WI38 (cell line): ENCODE measurements around the gene CEL.
"Not testable (repeated sequence)": the region's sequence is repeated elsewhere in the genome, so short reads cannot be mapped to it uniquely, and the experiment has no call there.

Source experiments
- H3K4me3 ChIP-seq: 2 replicates; pipeline ENCODE4 v1.5.1; 2011; ENCODE audit warnings: low read depth, mild to moderate bottlenecking, control low read depth, low read length
- TF ChIP-seq, protein P1 (sequence below): IDR thresholded peaks from 2 replicates; pipeline ENCODE4 v1.5.1; 2012; ENCODE audit warnings: low read depth, mild to moderate bottlenecking, control low read depth, low read length

The CEL gene

DNA sequence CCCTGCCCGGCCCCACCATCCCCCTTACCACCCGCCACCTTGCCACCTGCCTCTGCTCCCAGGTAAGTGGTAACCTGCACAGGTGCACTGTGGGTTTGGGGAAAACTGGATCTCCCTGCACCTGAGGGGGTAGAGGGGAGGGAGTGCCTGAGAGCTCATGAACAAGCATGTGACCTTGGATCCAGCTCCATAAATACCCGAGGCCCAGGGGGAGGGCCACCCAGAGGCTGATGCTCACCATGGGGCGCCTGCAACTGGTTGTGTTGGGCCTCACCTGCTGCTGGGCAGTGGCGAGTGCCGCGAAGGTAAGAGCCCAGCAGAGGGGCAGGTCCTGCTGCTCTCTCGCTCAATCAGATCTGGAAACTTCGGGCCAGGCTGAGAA, at the start of gene CEL:
Gene CEL, plus strand, starts transcription at position 218 of the 382 bp plus-strand sequence. Its CDS starts 22 bp downstream, at position 240.
- H3K4me3 ChIP-seq, result not testable (repeated sequence)

DNA sequence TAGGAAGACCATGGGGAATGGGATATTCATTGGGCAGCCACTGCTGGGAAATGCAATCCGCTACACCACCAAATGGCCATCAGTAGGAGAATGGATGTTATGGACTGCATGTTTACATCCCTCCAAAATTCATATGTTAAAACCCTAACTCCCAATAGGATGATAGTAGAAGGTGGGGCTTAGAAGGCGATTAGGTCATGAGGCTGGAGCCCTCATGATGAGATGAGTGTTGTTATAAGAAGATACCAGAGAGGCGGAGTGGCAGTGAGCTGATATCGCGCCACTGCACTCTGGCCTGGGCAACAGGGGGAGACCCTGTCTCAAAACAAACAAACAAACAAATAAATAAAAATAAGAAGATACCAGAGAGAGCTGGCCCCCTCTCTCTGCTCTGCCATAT, 47.1 kb upstream of the CEL start:
- no peak overlapping the region for H3K4me3 ChIP-seq
- TF ChIP-seq, protein P1, sequence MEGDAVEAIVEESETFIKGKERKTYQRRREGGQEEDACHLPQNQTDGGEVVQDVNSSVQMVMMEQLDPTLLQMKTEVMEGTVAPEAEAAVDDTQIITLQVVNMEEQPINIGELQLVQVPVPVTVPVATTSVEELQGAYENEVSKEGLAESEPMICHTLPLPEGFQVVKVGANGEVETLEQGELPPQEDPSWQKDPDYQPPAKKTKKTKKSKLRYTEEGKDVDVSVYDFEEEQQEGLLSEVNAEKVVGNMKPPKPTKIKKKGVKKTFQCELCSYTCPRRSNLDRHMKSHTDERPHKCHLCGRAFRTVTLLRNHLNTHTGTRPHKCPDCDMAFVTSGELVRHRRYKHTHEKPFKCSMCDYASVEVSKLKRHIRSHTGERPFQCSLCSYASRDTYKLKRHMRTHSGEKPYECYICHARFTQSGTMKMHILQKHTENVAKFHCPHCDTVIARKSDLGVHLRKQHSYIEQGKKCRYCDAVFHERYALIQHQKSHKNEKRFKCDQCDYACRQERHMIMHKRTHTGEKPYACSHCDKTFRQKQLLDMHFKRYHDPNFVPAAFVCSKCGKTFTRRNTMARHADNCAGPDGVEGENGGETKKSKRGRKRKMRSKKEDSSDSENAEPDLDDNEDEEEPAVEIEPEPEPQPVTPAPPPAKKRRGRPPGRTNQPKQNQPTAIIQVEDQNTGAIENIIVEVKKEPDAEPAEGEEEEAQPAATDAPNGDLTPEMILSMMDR, result no peak

DNA sequence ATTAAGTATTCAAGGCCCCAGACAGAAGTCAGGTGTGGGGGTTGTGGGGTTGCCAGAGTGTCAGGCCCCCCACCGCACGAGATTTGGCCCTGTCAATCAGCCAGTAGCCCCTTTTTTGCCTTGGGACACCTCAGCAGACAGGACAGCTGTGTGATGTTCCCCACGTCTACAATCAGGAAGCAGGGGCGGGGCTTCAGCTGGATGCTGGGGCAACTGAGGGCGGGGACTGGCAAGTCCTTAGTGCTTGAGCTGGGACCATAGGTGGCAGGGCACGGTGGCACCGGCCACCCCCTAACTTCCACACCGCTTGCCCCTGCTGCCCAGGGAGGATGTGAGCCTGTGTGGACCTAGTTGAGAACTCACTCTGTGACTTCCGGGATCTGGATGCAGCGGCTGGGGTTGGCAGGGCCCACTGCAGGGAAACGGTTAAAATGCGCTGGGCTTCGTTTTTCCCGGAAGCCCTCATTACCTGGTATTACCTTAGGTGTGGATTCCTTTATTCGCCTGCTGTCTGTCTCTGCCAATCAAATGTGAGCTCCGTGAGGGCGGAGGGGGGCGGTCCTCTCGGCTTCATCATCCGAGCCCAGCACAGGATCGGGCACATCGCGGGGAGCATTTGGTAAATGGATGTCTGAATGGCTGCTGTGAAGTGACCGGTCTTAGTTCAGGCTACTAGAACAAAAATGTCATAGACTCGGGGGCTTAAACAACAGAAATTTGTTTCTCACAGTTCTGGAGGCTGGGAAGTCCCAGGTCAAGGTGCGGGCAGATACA, 38.5 kb upstream of the CEL start:
- H3K4me3 ChIP-seq, result no peak overlapping the region
- TF ChIP-seq, protein P1, result no peak

DNA sequence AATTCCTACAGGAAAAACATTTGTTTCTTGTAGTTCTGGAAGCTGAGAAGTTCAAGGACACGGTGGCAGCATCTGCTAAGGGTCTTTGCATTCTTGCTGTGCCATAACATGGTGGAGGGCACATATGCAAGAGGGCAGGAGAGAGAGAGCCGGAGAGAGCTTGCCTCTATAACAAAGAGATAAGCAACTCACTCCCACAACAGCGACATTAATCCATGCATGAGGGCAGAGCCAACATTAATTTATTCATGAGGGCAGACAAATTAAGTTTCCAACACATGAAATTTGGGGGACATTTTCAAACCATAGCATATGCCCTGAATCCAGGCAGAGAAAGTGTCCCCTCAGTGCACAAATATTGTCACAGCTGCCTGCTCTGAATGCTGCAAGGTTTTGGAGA, 35.4 kb upstream of the CEL start:
- no peak overlapping the region for H3K4me3 ChIP-seq
- TF ChIP-seq, protein P1, result no peak

DNA sequence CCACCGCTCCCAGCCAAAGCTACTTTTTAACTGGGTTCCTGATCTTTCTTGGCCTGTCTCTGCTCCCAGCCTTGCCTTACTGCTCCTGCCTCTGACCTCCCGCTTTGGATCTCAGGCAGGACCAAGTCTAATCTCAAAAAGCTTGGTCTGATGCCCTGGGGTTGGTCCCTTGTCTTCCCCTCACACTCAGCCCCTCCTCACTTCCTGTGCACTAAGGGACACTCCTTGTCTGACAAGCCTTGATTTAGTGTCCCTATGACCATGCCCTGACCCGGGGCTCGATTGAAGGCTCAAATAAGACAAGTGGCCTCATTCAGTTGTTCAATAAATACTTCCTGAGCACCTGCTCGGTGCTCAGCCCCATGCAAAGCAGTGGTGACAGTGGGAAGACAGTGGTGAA, 34.6 kb upstream of the CEL start:
- H3K4me3 ChIP-seq, result no peak overlapping the region
- TF ChIP-seq, protein P1, result no peak

DNA sequence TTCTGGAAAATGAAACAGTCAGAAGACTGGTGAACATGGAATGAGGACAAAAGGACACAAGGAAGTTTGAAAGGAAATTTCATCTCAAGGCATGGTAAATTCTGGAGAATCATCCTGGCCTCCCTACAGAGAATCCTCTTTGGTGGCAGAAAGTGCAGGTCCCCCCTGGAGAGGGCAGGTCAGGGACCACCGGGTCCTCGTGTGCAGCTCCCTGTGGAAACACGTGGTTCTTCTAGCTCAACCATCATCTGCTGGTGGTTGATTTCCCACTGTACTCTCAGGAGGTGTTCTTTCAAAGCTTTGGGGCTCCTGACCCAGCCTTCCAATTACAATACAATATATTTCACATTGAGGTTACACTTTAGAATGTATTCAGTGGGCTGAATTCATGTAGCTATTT, 33.6 kb upstream of the CEL start:
- H3K4me3 ChIP-seq, result no peak overlapping the region
- TF ChIP-seq, protein P1, result no peak

DNA sequence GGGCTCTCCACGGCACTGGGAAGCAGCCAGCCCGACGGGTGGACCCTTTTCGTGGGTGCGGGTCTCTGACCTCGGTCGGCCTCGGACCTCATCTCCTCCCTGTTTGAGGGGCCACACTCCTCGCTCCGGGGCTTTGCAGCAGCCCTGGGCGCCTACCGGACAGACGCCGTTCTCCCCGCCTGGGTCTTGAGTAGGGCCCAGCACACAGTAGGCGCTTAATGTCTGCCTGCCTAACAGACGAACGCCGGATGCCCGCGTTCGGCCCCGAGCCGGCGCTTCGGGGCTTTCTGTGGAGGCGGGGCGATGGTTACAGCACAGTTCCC, 31.8 kb upstream of the CEL start:
- peak overlapping the region; percentile 96 for H3K4me3 ChIP-seq
- TF ChIP-seq, protein P1, result no peak
